ENCODE results near the gene NUDT10.

DNA sequence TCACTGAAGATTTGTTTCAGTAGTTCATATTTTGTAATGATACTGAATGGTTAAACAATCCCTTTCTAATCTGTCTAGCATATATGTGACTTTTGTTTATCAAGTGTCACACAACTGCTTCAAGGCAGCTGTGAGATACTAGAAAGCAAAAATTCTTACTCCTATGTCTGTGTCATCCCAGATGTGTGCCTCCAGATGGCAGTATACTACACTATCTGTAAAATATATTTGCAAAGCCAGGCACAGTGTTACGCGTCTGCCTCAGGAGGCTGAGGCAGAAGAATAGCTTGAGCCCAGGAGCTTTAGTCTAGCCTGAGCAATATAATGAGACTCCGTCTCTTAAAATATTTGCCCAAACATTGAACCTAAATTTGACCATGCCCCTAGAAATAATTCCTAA, 4.0 kb downstream of the NUDT10 start:
- TF ChIP-seq, protein P1, sequence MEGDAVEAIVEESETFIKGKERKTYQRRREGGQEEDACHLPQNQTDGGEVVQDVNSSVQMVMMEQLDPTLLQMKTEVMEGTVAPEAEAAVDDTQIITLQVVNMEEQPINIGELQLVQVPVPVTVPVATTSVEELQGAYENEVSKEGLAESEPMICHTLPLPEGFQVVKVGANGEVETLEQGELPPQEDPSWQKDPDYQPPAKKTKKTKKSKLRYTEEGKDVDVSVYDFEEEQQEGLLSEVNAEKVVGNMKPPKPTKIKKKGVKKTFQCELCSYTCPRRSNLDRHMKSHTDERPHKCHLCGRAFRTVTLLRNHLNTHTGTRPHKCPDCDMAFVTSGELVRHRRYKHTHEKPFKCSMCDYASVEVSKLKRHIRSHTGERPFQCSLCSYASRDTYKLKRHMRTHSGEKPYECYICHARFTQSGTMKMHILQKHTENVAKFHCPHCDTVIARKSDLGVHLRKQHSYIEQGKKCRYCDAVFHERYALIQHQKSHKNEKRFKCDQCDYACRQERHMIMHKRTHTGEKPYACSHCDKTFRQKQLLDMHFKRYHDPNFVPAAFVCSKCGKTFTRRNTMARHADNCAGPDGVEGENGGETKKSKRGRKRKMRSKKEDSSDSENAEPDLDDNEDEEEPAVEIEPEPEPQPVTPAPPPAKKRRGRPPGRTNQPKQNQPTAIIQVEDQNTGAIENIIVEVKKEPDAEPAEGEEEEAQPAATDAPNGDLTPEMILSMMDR (conservative IDR thresholded peaks at IDR 0.05; ENCODE audit: low read depth in 2 of 2): peak; percentile 60
- TF ChIP-seq POLR2AphosphoS5 (IDR thresholded peaks at IDR 0.05; ENCODE audit: low read depth): no peak
- no peak for TF ChIP-seq EZH2 (IDR thresholded peaks at IDR 0.05; ENCODE audit: low read depth, unreplicated experiment)
- no peak for TF ChIP-seq EZH2phosphoT487 (IDR thresholded peaks at IDR 0.05; ENCODE audit: unreplicated experiment)
- TF ChIP-seq, protein P2, sequence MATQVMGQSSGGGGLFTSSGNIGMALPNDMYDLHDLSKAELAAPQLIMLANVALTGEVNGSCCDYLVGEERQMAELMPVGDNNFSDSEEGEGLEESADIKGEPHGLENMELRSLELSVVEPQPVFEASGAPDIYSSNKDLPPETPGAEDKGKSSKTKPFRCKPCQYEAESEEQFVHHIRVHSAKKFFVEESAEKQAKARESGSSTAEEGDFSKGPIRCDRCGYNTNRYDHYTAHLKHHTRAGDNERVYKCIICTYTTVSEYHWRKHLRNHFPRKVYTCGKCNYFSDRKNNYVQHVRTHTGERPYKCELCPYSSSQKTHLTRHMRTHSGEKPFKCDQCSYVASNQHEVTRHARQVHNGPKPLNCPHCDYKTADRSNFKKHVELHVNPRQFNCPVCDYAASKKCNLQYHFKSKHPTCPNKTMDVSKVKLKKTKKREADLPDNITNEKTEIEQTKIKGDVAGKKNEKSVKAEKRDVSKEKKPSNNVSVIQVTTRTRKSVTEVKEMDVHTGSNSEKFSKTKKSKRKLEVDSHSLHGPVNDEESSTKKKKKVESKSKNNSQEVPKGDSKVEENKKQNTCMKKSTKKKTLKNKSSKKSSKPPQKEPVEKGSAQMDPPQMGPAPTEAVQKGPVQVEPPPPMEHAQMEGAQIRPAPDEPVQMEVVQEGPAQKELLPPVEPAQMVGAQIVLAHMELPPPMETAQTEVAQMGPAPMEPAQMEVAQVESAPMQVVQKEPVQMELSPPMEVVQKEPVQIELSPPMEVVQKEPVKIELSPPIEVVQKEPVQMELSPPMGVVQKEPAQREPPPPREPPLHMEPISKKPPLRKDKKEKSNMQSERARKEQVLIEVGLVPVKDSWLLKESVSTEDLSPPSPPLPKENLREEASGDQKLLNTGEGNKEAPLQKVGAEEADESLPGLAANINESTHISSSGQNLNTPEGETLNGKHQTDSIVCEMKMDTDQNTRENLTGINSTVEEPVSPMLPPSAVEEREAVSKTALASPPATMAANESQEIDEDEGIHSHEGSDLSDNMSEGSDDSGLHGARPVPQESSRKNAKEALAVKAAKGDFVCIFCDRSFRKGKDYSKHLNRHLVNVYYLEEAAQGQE (IDR thresholded peaks at IDR 0.05; ENCODE audit: unreplicated experiment): no peak
- TF ChIP-seq JUNB (IDR thresholded peaks at IDR 0.05; ENCODE audit: unreplicated experiment): no peak
- TF ChIP-seq, protein P3, sequence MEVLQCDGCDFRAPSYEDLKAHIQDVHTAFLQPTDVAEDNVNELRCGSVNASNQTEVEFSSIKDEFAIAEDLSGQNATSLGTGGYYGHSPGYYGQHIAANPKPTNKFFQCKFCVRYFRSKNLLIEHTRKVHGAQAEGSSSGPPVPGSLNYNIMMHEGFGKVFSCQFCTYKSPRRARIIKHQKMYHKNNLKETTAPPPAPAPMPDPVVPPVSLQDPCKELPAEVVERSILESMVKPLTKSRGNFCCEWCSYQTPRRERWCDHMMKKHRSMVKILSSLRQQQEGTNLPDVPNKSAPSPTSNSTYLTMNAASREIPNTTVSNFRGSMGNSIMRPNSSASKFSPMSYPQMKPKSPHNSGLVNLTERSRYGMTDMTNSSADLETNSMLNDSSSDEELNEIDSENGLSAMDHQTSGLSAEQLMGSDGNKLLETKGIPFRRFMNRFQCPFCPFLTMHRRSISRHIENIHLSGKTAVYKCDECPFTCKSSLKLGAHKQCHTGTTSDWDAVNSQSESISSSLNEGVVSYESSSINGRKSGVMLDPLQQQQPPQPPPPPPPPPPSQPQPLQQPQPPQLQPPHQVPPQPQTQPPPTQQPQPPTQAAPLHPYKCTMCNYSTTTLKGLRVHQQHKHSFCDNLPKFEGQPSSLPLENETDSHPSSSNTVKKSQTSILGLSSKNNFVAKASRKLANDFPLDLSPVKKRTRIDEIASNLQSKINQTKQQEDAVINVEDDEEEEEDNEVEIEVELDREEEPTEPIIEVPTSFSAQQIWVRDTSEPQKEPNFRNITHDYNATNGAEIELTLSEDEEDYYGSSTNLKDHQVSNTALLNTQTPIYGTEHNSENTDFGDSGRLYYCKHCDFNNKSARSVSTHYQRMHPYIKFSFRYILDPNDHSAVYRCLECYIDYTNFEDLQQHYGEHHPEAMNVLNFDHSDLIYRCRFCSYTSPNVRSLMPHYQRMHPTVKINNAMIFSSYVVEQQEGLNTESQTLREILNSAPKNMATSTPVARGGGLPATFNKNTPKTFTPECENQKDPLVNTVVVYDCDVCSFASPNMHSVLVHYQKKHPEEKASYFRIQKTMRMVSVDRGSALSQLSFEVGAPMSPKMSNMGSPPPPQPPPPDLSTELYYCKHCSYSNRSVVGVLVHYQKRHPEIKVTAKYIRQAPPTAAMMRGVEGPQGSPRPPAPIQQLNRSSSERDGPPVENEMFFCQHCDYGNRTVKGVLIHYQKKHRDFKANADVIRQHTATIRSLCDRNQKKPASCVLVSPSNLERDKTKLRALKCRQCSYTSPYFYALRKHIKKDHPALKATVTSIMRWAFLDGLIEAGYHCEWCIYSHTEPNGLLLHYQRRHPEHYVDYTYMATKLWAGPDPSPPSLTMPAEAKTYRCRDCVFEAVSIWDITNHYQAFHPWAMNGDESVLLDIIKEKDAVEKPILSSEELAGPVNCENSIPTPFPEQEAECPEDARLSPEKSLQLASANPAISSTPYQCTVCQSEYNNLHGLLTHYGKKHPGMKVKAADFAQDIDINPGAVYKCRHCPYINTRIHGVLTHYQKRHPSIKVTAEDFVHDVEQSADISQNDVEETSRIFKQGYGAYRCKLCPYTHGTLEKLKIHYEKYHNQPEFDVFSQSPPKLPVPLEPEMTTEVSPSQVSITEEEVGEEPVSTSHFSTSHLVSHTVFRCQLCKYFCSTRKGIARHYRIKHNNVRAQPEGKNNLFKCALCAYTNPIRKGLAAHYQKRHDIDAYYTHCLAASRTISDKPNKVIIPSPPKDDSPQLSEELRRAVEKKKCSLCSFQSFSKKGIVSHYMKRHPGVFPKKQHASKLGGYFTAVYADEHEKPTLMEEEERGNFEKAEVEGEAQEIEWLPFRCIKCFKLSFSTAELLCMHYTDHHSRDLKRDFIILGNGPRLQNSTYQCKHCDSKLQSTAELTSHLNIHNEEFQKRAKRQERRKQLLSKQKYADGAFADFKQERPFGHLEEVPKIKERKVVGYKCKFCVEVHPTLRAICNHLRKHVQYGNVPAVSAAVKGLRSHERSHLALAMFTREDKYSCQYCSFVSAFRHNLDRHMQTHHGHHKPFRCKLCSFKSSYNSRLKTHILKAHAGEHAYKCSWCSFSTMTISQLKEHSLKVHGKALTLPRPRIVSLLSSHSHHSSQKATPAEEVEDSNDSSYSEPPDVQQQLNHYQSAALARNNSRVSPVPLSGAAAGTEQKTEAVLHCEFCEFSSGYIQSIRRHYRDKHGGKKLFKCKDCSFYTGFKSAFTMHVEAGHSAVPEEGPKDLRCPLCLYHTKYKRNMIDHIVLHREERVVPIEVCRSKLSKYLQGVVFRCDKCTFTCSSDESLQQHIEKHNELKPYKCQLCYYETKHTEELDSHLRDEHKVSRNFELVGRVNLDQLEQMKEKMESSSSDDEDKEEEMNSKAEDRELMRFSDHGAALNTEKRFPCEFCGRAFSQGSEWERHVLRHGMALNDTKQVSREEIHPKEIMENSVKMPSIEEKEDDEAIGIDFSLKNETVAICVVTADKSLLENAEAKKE (CRISPR knock-in tag; IDR thresholded peaks at IDR 0.05): no peak
- TF ChIP-seq ZNF114 (CRISPR knock-in tag; IDR thresholded peaks at IDR 0.05): no peak
- TF ChIP-seq, protein P4, sequence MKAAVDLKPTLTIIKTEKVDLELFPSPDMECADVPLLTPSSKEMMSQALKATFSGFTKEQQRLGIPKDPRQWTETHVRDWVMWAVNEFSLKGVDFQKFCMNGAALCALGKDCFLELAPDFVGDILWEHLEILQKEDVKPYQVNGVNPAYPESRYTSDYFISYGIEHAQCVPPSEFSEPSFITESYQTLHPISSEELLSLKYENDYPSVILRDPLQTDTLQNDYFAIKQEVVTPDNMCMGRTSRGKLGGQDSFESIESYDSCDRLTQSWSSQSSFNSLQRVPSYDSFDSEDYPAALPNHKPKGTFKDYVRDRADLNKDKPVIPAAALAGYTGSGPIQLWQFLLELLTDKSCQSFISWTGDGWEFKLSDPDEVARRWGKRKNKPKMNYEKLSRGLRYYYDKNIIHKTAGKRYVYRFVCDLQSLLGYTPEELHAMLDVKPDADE (IDR thresholded peaks at IDR 0.05): no peak
- no peak for TF ChIP-seq ZNF331 (CRISPR knock-in tag; IDR thresholded peaks at IDR 0.05; ENCODE audit: low read depth)
- no peak for TF ChIP-seq CREB1 (CRISPR knock-in tag; IDR thresholded peaks at IDR 0.05; ENCODE audit: low read depth)
- TF ChIP-seq NANOG (IDR thresholded peaks at IDR 0.05; ENCODE audit: borderline replicate concordance): no peak
- TF ChIP-seq STAT1 (IDR thresholded peaks at IDR 0.05; ENCODE audit: unreplicated experiment): no peak
